ENCODE data around the gene MED22.

Gene MED22

DNA sequence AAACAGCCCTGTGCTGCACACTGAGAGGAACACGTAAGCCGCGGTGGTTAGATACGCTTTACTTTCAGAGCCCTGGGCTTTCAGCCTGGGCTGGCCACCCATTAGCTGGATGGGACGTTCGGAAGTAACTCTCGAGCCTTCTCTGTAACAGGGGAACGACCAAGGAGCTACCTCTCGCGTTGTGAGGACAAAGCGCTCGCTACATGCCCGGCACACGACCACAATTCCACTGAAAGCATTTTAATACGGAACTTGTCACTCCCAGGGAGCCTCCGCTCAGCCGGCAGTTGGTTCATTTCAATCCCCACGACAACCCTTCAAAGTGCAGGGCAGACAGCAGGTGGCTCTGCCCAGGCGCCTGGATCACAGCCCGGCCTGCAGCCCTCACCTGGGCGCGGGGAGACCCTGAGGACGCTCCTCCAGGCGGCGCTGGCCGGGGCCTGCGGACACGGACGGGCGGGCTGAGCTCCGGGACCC is 8.0 kb upstream of the MED22 start:
- DNase-seq (ENCODE audit: low spot score): no peak

DNA sequence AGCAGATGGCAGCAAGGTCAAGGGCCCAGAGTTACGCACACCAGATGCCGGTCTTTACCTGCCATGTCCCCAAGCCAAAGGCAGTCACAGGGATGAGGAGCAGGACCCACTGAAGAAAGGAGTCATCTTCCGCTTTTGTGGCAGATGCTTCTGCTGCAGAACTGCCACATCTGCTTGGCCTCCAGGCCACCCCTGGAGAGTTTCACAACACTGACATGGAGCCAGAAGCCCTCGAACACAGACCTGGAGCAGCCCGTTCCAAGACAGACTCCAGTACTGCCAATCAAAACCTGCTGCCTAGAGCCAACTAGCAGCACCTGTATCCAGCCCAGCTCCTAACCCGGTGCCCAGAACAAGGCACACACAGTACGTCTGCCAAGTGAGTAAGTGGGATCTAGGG is 6.8 kb upstream of the MED22 start:
- DNase-seq (ENCODE audit: low spot score): no peak

DNA sequence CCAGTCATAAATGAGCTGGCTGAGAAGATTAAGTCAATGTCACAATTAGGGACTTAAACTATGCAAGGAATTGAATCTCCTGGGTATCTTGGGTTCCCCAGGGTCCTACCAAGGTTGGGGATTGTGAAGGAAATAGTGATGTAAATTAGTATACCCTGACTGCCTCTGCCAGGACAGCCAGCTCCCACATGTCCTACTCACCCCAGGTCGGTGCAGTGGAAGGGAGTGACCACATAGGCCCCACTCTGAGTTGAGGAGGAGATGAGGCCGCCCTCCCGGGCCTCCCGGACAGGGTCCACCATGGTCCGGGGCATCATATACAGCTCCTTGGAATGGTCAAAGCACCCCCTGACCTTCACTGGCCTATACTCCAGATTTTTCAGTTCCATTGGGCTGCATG is 5.6 kb upstream of the MED22 start:
- DNase-seq (ENCODE audit: low spot score): no peak

DNA sequence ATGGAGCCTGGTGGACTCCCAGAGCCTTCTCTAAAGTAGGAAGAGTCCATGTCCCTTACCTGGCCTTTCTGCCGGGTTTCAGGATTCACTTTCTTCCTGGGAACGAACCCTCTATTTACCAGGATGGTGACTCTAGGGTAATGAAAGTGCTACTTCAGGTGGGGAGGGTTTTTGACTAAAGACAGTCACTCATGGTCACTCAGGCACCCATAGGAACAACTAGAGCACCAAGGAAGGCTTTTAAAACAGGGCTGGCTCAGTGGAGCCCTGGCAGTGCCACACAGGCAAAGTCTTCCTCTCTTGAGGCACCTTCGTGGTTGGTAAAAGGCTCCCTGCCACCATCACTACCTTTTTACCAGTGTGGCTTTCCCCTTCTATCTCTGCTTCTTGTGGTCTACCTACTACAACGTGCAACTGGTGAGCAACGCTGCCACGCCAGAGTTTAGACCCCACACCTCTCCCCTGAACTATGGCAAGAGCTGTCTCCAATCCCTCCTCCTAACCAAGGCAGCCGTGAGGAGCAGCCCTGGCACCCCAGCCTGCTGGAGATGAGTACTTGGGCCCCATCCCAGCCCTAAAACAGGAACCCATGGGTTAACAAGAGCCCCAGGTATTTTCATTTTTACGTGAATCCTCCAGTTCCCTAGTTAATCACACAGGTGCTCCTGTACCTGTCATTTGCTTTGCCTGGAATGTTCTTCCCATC is 4.9 kb upstream of the MED22 start:
- DNase-seq (ENCODE audit: low spot score): no peak

DNA sequence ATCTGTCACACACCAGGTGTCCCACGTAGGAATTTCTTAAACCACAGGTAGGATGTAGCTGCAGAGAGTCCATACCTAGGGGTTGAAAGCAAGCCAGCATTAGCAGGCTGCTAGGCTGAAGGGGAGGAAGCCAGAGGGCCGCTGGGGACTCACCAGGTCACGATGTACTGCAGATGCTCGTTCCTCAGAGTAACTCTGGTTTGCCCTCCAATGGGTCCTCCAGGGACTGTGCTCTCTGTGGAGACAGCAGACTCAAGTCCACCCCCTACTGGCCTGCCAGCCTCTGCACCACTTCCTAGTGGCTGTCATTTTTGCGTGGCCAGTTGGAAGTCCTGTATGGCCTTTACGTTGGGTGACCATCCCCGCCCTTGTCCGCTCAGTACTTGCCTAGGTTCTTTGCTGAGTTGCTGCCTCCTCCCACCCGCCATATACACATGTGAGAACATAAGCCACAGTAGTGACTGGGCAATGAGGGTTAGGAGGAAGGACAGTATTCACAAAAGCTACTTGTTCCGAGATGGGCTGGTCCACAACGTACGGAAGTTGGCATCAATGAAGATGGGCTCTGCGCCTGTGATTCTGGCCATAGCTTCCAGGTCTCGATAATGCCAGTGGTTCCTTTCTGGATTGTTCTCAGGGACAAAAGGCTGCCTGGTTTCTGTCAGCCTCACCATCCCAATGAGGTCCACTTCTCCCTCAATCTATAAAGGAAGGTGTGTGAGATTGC is 4.1 kb upstream of the MED22 start:
- DNase-seq (ENCODE audit: low spot score): peak; percentile 31

DNA sequence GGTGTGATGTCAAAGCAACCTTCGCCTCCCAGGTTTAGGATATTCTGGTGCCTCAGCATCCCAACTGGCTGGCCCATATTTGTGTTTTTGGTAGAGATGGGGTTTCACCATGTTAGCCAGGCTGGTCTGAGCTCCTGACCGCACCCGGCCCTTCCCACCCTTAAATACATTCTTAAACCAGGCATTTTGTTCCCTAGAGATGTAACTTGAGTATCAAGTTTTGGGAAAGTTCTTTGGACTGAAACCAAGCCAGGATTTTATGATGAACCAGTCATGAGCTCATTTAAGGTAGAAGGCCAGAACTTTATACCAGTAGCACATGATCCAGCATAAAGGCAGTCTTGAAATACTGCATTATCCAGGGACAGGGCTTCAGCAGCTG is 3.6 kb upstream of the MED22 start:
- DNase-seq (ENCODE audit: low spot score): no peak

DNA sequence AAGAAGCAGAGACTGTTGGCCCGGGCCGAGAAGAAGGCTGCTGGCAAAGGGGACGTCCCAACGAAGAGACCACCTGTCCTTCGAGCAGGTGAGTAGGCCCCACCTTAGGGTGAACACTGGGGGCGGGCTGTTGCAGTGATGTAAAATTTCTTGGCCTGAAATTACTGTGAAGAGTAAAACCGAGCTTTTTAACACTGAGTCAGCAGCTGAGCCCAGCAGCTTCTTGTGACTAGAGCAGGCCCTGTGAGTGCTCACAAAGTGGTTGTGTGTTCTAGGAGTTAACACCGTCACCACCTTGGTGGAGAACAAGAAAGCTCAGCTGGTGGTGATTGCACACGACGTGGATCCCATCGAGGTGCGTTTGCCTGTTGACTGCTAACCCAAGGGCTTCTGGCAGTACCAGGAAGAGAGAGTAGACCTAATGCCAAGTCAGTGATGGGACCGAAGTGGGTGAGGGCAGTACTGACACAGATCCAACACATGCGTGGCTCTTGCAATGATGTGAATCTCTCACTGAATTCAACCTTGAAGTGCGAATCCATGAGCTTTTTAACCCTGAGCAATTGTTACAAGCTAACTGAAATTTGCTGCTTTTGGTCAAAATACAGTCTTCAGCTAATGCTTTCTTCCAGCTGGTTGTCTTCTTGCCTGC is 2.2 kb upstream of the MED22 start:
- no peak for DNase-seq (ENCODE audit: low spot score)

DNA sequence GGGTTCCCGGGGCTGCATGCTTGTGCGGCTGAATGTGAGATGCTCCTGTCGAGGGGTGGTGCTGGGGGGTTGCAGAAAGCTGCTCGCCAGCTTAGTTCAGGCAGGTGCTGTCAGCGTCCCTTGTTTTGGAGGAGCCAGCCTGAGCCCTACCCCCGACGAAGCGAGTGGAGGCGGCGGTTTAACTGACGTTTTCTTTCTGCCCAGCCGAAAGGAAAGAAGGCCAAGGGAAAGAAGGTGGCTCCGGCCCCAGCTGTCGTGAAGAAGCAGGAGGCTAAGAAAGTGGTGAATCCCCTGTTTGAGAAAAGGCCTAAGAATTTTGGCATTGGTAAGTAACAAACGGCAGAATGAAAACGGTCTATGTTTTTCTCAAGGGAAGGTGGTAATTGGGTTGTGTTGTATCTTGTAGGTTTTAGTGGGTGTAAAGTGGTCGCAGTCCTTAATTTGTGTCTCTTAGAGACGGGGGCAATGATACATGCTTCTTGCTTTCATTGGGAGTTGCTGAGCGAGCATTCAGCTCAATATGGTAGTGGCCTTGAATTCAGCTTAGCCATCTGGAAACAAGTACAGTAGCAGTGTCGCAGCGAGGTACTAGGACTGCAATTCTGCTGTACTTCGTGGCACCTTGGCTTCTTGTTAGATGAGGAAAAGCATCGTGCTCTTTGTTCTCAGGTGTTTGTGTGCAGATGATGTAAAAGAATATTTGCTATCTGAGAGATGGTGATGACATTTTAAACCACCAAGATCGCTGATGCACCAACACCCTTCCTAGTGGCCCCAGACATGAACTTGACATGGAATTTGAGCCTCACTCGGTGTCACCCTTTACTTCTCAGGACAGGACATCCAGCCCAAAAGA is 1.0 kb upstream of the MED22 start:
- DNase-seq (ENCODE audit: low spot score): no peak

DNA sequence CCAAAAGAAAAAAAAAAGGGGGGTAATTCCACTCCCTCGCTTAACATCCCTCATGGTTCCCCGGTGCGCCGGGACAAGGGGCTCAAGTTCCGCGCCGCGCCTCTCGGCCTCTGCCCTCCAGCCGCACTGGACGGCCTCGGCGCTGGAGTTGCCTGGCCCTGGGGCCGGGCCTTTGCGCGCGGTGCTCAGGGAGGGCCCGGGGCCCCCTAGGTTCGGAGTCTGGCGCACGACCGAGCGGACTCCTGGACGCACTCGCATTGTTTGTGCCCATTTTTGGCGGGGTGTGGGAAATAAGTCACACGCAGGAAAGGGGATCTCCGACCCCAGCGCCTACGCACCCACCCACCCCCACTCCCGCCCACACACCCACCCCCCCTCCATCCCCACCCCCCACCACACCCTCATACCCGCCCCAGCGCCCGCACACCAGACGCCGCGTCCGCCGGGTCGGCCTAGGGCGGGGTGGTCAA is 381 bp downstream of the MED22 start:
- DNase-seq (ENCODE audit: low spot score): no peak

DNA sequence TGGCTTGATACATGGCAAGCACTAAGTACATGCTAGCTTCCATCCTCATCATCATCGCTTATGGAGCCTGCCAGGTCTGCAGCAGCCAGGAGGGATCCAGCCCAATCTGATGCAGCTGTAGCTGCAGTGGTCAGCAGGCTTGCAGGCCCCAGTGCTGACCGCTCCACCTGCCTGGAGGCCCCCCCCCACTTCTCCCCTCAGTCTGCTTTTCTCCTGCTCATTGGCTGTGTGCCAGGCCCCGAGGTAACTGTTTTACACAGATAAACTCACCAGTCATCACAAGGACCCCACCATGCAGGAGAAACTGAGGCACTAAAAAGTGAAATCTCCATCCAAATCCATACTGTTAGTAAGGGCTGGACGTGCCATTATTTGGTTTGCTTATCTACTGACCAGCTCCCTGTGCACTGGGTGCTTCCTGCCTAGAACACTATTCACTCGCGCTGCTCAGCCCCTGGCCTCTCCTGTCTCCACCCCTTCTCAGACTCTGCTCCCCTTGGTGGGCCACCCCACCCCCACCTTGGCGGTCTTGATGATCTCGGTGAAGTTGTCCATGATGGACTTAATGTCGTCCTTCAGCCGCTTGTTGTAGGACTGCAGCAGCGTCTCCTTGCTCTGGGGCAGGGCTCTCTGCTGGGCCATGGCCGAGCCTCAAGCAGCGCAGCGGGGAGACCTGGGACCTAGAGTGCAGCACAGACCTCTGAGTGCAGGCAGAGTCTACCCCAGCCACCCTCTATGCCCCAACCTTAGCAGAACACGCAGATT is 1.7 kb downstream of the MED22 start:
- no peak for DNase-seq (ENCODE audit: low spot score)

DNA sequence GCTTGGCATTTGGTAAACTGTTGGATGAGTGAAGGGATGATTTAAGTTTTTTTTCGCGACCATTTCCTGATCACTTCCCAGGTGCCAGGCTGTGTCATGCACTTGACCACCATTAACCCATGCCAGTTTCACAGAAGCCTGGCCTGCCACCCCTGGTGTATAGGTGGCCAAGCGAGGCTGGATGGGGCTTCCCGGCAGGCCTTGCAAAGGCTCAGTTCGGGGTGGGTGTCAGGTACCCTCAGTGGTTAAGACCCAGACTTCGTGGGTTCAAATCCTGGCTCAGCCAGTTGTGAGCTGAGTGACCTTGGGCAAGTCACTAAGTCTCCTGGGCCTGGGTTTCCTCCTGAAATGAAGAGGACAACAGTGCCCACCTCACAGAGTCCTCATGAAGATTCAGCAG is 2.3 kb downstream of the MED22 start:
- DNase-seq (ENCODE audit: low spot score): no peak

DNA sequence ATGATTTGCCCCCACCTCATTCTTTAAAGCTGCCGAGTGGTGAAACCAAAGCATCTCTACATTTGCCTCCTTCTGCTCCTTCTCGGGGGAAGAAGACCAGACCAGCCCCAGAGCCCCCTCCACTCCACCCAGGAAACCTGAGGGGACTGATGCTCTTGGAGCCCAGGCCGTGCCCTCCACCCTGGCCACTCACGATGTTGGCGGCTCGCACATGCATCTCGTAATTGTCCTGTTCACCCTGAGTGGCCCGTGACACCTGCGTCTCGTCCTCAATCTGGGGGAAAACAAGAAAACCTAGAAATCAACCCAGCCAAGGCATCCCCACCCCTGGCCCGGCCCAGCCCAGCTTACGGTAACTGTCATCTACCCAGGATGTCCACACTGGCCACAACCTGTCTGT is 3.0 kb downstream of the MED22 start:
- DNase-seq (ENCODE audit: low spot score): no peak

DNA sequence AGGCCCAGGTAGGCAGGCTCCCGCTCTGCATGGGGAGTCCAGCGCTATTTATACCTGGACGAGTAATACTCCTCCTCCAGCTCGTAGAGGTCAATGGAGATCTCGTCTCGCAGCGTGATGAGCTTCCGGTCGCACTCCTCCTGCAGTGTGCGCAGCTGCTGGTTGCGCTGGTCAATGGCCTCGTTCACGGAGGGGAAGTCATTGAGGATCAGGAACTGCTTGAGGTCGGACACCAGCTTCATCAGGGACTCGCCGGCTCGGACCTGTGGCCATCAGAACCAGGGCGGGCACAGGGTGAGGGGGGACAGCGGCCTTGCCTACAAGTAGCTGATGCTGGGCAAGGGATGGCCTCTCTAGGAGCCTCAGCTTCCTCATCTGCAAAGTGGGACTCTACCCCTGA is 3.9 kb downstream of the MED22 start:
- no peak for DNase-seq (ENCODE audit: low spot score)

DNA sequence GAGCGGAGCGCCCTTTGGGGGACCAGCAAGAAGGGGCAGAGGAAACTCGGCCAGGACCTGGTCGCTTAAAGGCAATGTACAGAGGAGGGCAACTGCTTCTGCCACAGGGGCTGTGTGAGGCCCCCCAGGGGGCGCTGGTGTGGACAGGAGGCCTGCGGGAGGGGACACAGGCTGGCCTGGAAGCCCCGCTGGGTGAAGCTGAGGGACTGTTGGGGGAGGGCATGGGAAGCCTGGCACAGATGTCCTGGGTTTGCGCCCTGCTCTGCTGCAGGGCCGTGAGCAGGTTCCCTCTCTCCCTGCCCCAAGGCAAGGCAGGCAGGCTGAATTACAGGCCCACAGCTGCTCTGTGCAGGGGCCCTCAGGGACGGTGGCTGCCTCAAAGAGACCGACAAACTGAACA is 5.4 kb downstream of the MED22 start:
- DNase-seq (ENCODE audit: low spot score): no peak

DNA sequence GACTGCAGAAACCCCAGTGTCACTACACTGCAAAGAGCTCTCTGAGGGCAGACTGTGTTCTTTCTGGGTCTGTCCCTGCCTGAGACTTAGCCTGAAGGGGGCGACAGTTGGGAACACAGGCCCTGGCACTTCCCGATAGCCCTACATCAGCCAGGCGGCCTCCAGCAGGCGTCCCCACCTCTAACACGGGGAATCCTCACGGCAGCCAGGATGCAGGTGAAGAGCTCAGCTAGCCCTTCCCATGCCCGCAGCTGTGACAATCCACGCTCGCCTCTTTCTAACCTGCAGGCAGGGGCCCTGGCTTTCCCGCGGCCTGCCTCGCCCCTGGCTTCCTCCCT is 5.9 kb downstream of the MED22 start:
- DNase-seq (ENCODE audit: low spot score): no peak

DNA sequence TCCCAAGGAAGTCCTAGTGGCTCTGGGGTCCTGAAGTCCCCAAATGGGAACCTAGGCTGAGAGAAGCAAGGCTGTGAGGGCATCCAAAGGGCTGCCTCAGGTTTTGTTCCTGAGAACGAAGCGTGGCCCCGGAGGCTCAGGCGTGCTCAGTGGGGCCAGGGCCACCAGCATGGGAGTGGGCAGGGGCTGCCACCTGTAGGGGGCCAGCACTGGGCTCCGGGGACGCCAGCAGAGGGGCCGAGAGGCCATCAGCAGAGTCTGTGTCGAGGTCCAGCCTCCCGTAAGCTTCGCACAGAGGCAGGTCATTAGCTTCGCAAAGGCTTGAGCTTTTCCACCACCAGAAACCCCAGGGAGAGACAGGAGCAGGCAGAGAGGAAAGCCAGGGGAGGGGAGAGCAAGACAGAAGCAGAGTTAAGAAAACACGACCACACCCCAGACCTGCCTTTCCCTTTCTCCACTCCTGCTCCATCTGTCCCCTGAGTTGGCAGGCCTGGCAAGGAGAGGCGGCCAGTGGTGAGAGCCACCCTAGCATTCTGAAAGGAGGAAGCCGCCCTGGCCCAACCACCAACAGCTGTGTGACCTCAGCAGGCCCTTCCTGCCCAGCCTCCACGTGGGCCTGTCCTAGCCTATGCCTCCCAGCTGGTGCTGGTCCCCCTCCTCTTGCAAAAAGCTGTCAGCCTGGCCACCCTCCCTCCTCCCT is 6.4 kb downstream of the MED22 start:
- no peak for DNase-seq (ENCODE audit: low spot score)

DNA sequence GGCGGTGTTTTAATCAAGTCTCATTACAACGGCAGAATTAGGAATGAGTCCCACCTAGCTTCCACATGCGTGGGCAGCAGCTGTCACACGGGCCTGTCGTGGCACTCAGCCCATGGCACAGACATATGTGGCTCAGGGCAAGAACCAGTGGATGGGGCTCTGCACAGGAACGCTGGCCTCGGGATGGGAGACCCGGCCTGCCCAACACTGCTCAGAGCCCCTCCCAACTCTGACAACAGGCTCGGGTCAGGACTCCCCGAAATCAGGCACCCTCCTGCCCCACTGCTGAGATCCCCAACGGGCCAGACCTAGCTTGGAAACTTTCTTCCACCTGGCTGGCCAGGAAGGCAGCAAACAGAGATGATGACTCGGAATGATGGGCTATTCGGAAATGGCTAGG is 7.0 kb downstream of the MED22 start:
- DNase-seq (ENCODE audit: low spot score): no peak

DNA sequence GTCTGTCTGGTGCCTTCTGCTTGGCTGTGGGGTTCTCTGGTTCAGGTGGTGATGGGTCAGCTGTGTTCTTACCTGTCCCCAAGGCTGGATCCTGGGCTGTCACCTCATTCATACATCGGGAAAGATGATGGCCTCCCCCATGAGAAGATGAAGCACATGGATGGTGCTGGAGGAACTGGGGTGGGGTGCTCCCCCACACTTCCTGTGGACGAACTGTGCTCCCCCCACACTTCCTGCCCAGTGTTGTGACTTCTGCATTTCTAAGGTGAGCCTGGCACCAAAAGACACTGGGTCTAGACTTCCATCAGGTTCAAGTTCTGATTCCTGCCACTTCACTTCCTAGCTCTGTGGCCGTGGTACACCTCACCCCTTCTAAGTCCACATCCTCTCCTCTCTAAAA is 7.7 kb downstream of the MED22 start:
- no peak for DNase-seq (ENCODE audit: low spot score)

DNA sequence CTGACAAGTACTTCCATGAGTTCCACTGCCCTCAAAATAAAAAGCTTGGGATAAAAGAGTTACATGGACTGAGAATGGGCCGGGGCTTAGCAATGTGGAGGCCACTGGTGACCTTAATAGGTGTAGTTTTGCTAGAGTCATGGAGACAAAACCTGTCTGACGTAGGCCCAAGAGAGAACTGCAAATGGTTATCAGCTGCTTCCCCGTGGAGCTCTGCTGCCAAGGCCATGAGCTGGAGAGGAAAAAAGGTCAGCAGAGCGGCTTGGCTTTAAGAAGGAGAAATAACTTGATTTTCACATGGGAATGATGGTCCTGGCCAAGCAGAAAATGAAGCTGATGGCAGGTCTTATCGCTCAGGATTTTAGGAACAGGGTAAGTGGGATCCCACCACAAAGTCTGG is 8.3 kb downstream of the MED22 start:
- no peak for DNase-seq (ENCODE audit: low spot score)

DNA sequence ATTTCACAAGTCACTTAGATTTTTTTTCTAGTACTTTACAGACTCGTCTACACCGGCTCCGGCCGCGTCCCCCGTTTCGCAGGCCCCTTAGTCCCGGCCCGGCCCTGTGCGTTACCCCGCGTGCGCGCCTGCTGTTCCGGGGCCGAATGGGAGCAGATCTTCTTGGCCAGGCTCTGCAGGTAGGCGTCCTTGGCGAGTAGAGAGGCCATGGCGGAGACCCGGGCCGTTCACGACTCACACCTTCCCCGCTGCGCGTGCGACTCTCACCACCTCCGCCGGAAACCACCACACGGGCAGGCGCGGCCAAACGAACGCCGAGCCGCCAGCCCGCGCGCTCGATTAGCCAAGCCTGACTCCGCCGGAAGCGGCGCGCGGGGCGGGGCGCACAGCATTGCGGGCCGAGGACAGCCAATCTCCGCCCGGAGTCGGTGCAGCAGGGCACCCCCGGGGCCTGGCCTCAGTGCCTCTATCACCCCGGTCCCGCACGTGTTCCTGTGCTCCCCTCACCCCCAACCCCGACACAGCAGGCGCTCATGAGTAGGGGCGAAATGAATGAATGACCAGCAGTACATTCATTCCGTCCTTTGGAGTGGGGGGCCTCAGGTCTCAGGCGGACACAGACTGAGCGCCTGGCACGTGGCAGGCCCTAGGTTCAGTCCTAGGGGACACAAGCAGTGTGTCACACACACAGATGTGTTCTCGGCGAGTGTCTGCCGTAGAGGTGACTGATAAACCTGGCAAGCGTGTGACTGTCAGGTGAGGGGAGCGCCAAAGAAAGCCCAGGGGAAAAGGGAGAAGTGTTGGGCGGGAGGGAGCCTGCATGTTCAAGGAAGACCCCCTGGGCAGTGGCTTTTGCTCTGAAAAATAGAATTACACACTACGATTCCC is 11.8 kb downstream of the MED22 start, which contains the start of gene SURF6:
Gene SURF6 (minus strand): TSS at position 265 of the 888 bp plus-strand sequence. CDS start 56 bp downstream, at position 209.
- DNase-seq (ENCODE audit: low spot score): peak; percentile 87

Measured in hematopoietic multipotent progenitor cell treated with erythropoietin and hydrocortisone succinate and interleukin-3 and kit ligand, for 17 days (in vitro differentiated cells).